HEK293 (cell line): ENCODE measurements around the gene DPYSL3.

Experiments
- ZNF239 ChIP-seq: fragments of 450-650 bp; formaldehyde crosslinking; IDR thresholded peaks from 2 replicates; pipeline ENCODE4 v1.5.1; 2016; ENCODE audit warnings: missing biosample characterization, missing genetic modification characterization
- ZNF24 ChIP-seq: fragments of 450-650 bp; formaldehyde crosslinking; IDR thresholded peaks from 2 replicates; pipeline ENCODE4 v1.5.1; 2016; ENCODE audit warnings: missing biosample characterization, missing genetic modification characterization
- ZNF621 ChIP-seq: fragments of 450-650 bp; formaldehyde crosslinking; IDR thresholded peaks from 2 replicates; pipeline ENCODE4 v1.5.1; 2017; ENCODE audit warnings: missing biosample characterization, missing genetic modification characterization
- TF ChIP-seq, protein P1 (sequence below): fragments of 450-650 bp; formaldehyde crosslinking; IDR thresholded peaks from 2 replicates; pipeline ENCODE4 v1.5.1; 2016; ENCODE audit warnings: missing biosample characterization, missing genetic modification characterization, low read depth
- TF ChIP-seq, protein P2 (sequence below): fragments of 450-650 bp; formaldehyde crosslinking; IDR thresholded peaks from 2 replicates; pipeline ENCODE4 v1.5.1; 2016; ENCODE audit warnings: missing biosample characterization, missing genetic modification characterization
- TF ChIP-seq, protein P3 (sequence below): fragments of 450-650 bp; formaldehyde crosslinking; IDR thresholded peaks from 2 replicates; pipeline ENCODE4 v1.5.1; 2016; ENCODE audit warnings: missing biosample characterization, missing genetic modification characterization
- TF ChIP-seq, protein P4 (sequence below): fragments of 450-650 bp; formaldehyde crosslinking; IDR thresholded peaks from 2 replicates; pipeline ENCODE4; 2016; ENCODE audit warnings: missing biosample characterization, missing genetic modification characterization

DNA sequence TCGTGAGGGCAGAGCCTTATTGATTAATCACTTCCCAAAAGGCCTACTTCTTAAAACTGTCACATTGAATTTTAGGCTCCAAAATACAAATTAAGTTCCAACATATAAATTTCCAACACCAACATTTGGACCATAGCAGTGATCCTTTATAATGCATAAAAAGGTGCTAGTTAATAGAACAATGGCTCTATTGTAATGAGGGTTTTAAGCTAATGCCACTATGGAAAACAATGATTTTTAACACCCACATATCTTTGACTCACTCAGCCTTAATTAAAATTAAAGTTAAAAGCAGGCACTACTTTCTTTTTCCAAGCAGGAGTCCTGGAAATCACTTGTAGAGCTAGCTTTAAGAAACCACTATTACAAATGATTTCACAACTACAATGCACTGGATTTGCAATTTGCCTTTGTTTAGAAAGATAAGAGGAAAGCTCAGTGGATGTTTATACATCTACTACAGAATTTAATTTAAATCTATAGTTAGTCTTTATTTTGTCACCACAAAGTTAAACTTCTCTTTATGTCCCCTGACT lies 41.8 kb downstream of the DPYSL3 start:
- TF ChIP-seq, protein P1, sequence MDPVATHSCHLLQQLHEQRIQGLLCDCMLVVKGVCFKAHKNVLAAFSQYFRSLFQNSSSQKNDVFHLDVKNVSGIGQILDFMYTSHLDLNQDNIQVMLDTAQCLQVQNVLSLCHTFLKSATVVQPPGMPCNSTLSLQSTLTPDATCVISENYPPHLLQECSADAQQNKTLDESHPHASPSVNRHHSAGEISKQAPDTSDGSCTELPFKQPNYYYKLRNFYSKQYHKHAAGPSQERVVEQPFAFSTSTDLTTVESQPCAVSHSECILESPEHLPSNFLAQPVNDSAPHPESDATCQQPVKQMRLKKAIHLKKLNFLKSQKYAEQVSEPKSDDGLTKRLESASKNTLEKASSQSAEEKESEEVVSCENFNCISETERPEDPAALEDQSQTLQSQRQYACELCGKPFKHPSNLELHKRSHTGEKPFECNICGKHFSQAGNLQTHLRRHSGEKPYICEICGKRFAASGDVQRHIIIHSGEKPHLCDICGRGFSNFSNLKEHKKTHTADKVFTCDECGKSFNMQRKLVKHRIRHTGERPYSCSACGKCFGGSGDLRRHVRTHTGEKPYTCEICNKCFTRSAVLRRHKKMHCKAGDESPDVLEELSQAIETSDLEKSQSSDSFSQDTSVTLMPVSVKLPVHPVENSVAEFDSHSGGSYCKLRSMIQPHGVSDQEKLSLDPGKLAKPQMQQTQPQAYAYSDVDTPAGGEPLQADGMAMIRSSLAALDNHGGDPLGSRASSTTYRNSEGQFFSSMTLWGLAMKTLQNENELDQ (tag by site-specific recombination), result no peak
- TF ChIP-seq ZNF24 (no peak), ZNF621 (tag by site-specific recombination) (no peak), ZNF239 (tag by site-specific recombination) (no peak)
- TF ChIP-seq, protein P2, sequence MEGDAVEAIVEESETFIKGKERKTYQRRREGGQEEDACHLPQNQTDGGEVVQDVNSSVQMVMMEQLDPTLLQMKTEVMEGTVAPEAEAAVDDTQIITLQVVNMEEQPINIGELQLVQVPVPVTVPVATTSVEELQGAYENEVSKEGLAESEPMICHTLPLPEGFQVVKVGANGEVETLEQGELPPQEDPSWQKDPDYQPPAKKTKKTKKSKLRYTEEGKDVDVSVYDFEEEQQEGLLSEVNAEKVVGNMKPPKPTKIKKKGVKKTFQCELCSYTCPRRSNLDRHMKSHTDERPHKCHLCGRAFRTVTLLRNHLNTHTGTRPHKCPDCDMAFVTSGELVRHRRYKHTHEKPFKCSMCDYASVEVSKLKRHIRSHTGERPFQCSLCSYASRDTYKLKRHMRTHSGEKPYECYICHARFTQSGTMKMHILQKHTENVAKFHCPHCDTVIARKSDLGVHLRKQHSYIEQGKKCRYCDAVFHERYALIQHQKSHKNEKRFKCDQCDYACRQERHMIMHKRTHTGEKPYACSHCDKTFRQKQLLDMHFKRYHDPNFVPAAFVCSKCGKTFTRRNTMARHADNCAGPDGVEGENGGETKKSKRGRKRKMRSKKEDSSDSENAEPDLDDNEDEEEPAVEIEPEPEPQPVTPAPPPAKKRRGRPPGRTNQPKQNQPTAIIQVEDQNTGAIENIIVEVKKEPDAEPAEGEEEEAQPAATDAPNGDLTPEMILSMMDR, result no peak
- TF ChIP-seq, protein P3, sequence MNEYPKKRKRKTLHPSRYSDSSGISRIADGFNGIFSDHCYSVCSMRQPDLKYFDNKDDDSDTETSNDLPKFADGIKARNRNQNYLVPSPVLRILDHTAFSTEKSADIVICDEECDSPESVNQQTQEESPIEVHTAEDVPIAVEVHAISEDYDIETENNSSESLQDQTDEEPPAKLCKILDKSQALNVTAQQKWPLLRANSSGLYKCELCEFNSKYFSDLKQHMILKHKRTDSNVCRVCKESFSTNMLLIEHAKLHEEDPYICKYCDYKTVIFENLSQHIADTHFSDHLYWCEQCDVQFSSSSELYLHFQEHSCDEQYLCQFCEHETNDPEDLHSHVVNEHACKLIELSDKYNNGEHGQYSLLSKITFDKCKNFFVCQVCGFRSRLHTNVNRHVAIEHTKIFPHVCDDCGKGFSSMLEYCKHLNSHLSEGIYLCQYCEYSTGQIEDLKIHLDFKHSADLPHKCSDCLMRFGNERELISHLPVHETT (tag by site-specific recombination), result no peak
- TF ChIP-seq, protein P4, sequence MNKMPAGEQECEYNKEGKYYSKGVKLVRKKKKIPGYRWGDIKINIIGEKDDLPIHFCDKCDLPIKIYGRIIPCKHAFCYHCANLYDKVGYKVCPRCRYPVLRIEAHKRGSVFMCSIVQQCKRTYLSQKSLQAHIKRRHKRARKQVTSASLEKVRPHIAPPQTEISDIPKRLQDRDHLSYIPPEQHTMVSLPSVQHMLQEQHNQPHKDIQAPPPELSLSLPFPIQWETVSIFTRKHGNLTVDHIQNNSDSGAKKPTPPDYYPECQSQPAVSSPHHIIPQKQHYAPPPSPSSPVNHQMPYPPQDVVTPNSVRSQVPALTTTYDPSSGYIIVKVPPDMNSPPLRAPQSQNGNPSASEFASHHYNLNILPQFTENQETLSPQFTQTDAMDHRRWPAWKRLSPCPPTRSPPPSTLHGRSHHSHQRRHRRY (tag by site-specific recombination), result no peak
